ENCODE results near the gene ANKRD9. TPM values are rescaled to one million over a fixed set of nuclear protein-coding genes. Genes with fewer than 3 reads are reported as not detected.
"Not testable (repeated sequence)": the region's sequence is repeated elsewhere in the genome, so short reads cannot be mapped to it uniquely, and the experiment has no call there.

ANKRD9 gene
- total RNA-seq, result 3.9 and 5.8 TPM in 2 replicates

- peak; percentile 95 to 96 for DNase-seq (ENCODE audit: low read depth in 2 of 2)
These were observed at the start of gene ANKRD9 for GRCh38 chr14:102509746-102510615. TSS of gene ANKRD9 (minus strand) at chr14:102509776. CDS start at chr14:102507889, 1,887 bp downstream.

GRCh38 chr14:102558556-102558955 lies 49.0 kb upstream of the ANKRD9 start:
- no peak for DNase-seq (ENCODE audit: low read depth in 2 of 2)

- no peak for DNase-seq (ENCODE audit: low read depth in 2 of 2)
These were observed 48.1 kb upstream of the ANKRD9 start for GRCh38 chr14:102557434-102558226.

- no peak for DNase-seq (ENCODE audit: low read depth in 2 of 2)
These were observed 46.6 kb upstream of the ANKRD9 start for GRCh38 chr14:102556098-102556677.

GRCh38 chr14:102554821-102555819 lies 45.5 kb upstream of the ANKRD9 start:
- DNase-seq (ENCODE audit: low read depth in 2 of 2), result peak; percentile 37 to 49

GRCh38 chr14:102551995-102552705 lies 42.6 kb upstream of the ANKRD9 start:
- DNase-seq (ENCODE audit: low read depth in 2 of 2), result peak in 1 of 2 donors; percentile 16

GRCh38 chr14:102550927-102551401 lies 41.4 kb upstream of the ANKRD9 start:
- not testable (repeated sequence) for DNase-seq (ENCODE audit: low read depth in 2 of 2)

- no peak for DNase-seq (ENCODE audit: low read depth in 2 of 2)
These were observed 39.2 kb upstream of the ANKRD9 start for GRCh38 chr14:102548616-102549240.

GRCh38 chr14:102545461-102546265 lies 36.1 kb upstream of the ANKRD9 start:
- no peak for DNase-seq (ENCODE audit: low read depth in 2 of 2)

- no peak for DNase-seq (ENCODE audit: low read depth in 2 of 2)
These were observed 35.3 kb upstream of the ANKRD9 start for GRCh38 chr14:102544747-102545460.

- DNase-seq (ENCODE audit: low read depth in 2 of 2), result no peak
These were observed 34.6 kb upstream of the ANKRD9 start for GRCh38 chr14:102544046-102544746.

GRCh38 chr14:102541771-102542170 lies 32.2 kb upstream of the ANKRD9 start:
- no peak for DNase-seq (ENCODE audit: low read depth in 2 of 2)

GRCh38 chr14:102541029-102541491 lies 31.5 kb upstream of the ANKRD9 start:
- not testable (repeated sequence) for DNase-seq (ENCODE audit: low read depth in 2 of 2)

- peak in 1 of 2 donors; percentile 46 for DNase-seq (ENCODE audit: low read depth in 2 of 2)
These were observed 30.9 kb upstream of the ANKRD9 start for GRCh38 chr14:102540315-102541028.

- peak; percentile 25 to 75 for DNase-seq (ENCODE audit: low read depth in 2 of 2)
These were observed 30.2 kb upstream of the ANKRD9 start for GRCh38 chr14:102539544-102540314.
